ENCODE measurements around the gene GFOD2. TPM values are rescaled to one million over a fixed set of nuclear protein-coding genes. Genes with fewer than 3 reads are reported as not detected.
A peak's percentile ranks its signal among the peaks of the same experiment; 100 is the strongest.

GFOD2 gene
- total and polyA plus RNA-seq, 2 of the 13 experiments (the other 11 are each of a cell fraction or from before 2014, with no cell fraction given): 11.1 to 17.2 TPM

DNA sequence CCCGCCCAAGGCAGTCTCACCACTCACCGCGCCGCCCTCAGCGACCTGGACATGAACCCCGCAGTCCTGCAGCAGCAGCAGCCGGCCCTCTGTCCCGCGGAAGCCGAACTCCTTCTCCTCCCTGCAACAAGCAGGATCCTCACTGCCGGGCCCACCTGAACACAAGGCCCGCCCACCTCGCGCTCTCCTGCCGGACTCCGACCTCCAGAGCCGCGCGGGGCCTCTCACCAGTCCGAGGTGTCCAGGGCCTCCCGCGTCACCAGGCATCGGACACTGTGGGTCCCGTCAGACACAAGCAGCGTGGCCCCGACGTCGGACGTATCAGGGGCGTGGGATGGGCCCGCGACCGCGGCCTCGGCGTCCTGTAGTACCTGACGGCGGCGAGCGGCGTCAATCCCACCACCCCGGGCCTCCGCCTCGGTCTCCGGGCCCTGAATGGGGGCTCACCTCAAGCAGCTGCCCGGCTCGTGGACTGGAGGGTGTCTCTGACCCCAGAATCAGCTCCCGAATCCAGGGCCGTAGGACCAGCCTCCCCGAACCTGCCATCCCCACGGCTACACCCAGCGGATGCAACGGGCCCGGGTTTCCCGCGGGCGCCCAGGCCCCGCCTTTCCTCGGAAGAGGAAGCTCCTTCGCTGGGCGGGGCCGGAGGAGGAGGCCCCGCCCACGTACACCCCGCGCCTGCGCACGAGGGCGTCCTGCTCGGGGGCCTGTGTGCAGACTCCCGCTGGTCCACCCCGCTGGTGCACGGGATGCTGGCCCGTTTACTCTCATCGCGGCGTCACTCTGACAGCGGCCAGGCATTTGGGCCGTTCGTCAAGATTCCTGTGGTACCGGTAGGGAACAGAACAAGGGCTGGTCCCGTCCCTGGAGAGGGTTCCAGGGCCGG is 59.2 kb downstream of the GFOD2 start, which contains the start of gene ACD (continued):
- TF ChIP-seq SKIL (CRISPR knock-in tag; IDR thresholded peaks at IDR 0.05; ENCODE audit: borderline replicate concordance) (no peak), SKI (IDR thresholded peaks at IDR 0.05; ENCODE audit: partially characterized antibody) (no peak), ZNF331 (CRISPR knock-in tag; IDR thresholded peaks at IDR 0.05) (no peak; the same call in 1 of the 2 replicates), TCF7L2 (IDR thresholded peaks at IDR 0.05; ENCODE audit: low read depth, low read length) (no peak), NFIC (IDR thresholded peaks at IDR 0.05; ENCODE audit: low read length) (no peak), EP300 (IDR thresholded peaks at IDR 0.05; ENCODE audit: low read depth in 2 of 2, low read length in 2 of 2) (no peak), EP300 (CRISPR knock-in tag; IDR thresholded peaks at IDR 0.05; ENCODE audit: borderline replicate concordance) (0 out of 2 replicates have a peak, but pooled peaks have one; percentile 36), HNF4G (IDR thresholded peaks at IDR 0.05; ENCODE audit: borderline replicate concordance, low read depth, low read length) (peak; percentile 37; the same call in 1 of the 2 replicates), HNF4G (CRISPR knock-in tag; IDR thresholded peaks at IDR 0.05; ENCODE audit: borderline replicate concordance, low read depth) (peak; percentile 5; the same call in 1 of the 2 replicates), ZSCAN20 (CRISPR knock-in tag; IDR thresholded peaks at IDR 0.05; ENCODE audit: borderline replicate concordance) (0 out of 2 replicates have a peak, but pooled peaks have one; percentile 29), HOXA9 (CRISPR knock-in tag; IDR thresholded peaks at IDR 0.05; ENCODE audit: borderline replicate concordance) (peak; percentile 60; the same call in 1 of the 2 replicates), TEAD3 (CRISPR knock-in tag; optimal IDR thresholded peaks at IDR 0.05; ENCODE audit: borderline replicate concordance) (no peak), JUND (CRISPR knock-in tag; IDR thresholded peaks at IDR 0.05) (no peak), ZNF124 (CRISPR knock-in tag; IDR thresholded peaks at IDR 0.05) (no peak), MAX (IDR thresholded peaks at IDR 0.05) (peak; percentile 70), PHF20 (CRISPR knock-in tag; IDR thresholded peaks at IDR 0.05) (peak; percentile 76), NKX3-1 (CRISPR knock-in tag; IDR thresholded peaks at IDR 0.05) (no peak), ZNF792 (CRISPR knock-in tag; IDR thresholded peaks at IDR 0.05) (peak; percentile 71), MIXL1 (CRISPR knock-in tag; IDR thresholded peaks at IDR 0.05) (peak; percentile 14; the same call in 1 of the 2 replicates), NFE2L1 (CRISPR knock-in tag; IDR thresholded peaks at IDR 0.05; ENCODE audit: borderline replicate concordance) (peak; percentile 78; the same call in 1 of the 2 replicates), ZXDC (CRISPR knock-in tag; IDR thresholded peaks at IDR 0.05) (0 out of 2 replicates have a peak, but pooled peaks have one; percentile 40)
- TF ChIP-seq, protein P1, sequence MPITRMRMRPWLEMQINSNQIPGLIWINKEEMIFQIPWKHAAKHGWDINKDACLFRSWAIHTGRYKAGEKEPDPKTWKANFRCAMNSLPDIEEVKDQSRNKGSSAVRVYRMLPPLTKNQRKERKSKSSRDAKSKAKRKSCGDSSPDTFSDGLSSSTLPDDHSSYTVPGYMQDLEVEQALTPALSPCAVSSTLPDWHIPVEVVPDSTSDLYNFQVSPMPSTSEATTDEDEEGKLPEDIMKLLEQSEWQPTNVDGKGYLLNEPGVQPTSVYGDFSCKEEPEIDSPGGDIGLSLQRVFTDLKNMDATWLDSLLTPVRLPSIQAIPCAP (CRISPR knock-in tag; IDR thresholded peaks at IDR 0.05; ENCODE audit: low read depth): no peak
- TF ChIP-seq, protein P2, sequence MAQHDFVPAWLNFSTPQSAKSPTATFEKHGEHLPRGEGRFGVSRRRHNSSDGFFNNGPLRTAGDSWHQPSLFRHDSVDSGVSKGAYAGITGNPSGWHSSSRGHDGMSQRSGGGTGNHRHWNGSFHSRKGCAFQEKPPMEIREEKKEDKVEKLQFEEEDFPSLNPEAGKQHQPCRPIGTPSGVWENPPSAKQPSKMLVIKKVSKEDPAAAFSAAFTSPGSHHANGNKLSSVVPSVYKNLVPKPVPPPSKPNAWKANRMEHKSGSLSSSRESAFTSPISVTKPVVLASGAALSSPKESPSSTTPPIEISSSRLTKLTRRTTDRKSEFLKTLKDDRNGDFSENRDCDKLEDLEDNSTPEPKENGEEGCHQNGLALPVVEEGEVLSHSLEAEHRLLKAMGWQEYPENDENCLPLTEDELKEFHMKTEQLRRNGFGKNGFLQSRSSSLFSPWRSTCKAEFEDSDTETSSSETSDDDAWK (CRISPR knock-in tag; IDR thresholded peaks at IDR 0.05): no peak
